ENCODE measurements around the gene MID1.
"Not testable (repeated sequence)": the region's sequence is repeated elsewhere in the genome, so short reads cannot be mapped to it uniquely, and the experiment has no call there.

MID1 gene

DNA sequence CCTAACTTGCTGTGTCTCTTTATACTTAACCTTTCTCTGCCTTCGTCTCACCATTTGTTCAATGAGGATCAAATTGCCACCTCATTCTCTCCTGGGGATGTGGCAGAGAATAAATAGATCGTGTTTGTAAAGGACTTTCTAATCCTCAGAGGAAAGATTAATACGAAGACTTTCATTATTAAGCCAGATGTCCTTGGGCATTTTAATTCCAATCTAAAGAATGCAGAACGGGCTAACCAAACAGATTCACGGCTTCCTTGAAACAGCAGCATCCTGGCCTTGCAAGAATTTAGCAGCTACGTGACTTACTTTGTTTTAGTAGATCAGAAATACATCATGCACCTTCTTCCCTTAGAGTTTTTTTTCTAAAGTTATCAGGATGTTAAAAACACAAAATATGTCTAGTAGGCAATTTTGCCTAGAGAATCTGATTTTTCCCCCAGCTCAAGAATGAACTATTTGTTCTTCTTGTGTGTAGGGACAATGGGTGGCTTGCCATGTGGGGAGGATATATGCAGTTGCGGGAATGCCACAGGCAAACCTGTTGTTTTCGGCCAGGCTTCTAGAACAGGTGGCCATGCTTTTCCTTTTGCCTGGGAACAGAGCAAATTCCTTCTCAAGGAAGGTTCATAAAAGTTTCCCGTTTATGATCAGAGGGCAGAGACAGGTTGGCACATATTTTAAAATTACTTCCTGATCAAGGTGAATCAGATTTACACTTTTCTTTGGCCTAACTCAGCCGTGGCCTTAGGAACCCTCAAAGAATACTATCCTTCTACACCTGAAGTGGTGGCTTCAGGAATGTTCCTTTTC lies 3.0 kb downstream of the MID1 start:
- peak; percentile 31 for DNase-seq (ENCODE audit: low read depth)

DNA sequence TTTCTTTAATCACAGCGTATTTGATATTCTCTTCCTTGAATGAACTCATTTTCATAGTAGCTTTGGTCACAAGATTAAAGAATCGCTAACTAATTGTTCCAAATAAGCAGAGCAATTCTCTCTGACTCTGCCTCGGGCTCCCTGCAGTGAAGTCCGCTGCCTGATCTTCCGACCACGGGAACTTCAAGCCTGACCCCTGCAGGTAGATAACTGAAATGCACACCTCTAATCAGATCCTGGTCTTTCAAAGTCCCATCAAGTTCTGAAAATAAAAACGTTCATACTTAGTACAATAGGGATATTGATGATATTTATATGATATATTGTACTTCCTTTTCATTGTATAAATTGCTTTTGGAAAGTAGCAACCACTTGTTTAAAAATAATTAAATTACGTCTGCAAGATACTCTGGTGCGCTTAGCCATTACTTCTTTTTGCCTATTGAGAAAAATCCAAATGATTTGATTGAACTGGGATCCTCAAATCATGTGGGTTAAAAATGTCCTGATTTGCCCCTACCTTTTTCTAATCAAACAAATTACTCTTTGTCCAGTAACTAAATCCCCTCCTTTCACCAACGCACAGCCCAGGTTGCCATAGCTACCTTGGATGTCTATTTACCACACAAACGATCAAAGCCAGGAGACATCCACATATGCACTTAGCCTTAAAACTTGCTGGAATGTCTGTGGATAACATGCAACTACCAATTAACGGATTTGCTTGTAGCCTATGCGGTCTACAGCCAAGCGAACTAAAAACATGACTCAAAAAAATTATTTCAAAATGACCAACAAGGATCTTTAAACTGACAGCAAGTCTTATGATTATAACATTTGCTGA lies 4.2 kb downstream of the MID1 start:
- DNase-seq (ENCODE audit: low read depth): peak; percentile 69

DNA sequence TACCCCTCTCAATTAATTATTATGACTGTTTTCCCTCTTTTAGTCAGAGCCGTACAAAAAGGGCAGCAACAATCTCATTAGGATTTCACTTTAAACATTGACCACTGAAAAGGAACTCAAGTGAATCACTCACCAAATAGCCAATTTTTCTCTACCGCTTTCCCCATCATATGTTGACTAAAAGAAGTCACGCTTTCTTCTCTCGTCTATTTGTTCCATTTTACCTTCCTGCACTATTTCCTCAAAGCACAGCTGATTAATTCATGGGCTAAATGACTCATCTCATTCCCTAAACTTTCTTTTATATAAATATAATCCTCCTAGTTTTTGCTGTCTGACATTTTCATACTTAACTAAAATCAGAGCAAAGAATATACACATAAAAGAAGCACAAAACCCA lies 8.2 kb downstream of the MID1 start:
- peak; percentile 65 for DNase-seq (ENCODE audit: low read depth)

DNA sequence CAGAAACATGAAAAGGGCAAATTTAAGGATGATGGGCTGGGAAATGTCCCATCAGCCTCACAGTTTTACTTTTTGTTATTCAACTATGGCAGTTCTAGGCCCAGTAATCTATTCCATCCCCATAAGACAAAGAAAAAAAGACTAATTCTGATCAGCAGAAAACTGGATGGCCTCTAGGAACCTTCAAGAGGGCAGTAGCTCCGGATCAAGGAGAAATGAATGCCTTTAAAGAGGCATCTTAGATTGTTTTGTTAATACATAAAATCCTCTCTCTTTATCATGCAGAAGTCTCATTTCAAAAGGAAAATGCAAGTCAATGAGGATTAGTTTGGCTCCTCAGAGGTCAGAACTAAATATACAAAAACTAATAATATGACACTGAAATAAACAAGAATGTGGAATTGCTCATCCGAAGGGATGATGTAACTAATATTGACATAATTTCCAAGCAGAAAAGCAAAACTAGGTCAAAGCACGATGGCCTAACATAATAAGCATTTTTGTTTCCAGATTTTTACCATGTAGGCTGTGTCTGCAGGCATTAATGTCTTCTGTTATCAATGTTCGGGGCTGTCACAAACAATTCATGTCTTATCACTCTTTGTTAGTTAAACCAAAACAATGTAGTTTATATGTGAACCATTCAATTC lies 8.8 kb downstream of the MID1 start:
- DNase-seq (ENCODE audit: low read depth): peak; percentile 62

DNA sequence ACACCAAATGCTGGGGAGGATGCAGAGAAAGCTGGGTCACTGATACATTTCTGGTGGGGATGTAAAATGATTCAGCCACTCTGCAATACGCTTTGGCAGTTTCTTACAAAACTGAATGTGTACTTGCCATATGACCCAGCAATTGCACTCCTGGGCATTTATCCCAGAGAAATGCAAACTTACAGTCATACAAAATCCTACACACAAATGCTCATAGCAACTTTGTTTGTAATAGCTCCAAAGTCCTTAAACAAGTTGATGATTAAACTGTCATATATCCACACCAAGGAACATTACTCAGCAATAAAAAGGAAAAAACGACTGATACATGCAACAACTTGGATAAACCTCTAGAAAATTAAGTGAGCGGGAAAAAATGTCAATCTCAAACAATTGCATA lies 12.3 kb downstream of the MID1 start:
- peak; percentile 40 for DNase-seq (ENCODE audit: low read depth)

DNA sequence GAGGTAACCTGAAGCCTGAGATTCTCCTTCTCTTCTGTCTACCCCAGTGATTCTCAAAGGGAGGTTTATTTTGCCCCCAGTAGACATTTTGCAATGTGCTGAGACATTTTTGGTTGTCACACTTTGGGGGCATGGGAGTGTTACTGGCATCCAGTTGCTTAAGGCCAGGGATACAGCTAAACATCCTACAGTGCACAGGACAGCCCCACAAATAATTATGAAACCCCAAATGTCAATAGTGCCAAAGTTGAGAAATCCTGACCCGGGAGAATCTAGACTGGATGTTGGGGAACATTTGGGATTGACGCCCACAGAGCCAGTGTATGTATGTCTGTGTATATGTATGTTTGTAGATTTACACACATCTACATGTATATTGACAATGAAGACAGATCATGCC lies 13.2 kb downstream of the MID1 start:
- no peak for DNase-seq (ENCODE audit: low read depth)

DNA sequence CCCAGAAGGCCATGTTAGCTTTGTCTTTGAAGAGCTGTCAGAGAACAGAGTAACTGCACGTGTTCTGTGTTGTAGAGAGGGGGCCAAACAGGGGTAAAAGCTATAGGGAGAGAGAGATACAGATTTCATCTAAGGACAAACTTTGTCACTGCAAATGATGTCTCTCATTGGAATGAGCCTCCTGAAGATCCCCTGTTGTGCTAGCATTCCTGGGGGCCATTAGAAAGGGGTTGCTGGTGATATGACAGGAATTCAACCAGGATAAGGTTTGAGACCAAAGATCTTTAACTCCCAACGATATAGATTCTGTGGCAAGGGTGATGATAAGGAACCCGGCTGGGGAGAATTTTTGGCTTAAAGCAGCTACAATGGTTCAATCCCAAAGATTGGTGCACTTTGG lies 16.8 kb downstream of the MID1 start:
- DNase-seq (ENCODE audit: low read depth): no peak

DNA sequence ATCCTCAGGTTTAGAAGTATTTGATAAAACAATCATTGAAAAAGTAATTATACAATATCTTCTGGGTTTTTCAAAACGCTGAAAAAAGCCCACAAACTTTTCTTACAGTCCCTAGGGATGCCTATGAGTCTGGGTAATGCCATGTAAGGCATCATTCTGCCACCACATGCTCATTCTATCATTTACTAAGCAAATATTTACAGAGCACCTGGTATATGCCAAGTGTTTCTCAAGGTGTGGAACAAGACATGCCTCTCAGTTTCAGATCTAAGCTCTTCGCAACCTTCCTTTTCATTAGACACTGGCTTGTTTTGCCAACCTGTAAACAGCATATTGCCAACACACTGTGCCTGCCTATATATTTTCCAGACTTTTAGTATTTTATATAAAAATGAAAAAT lies 17.7 kb downstream of the MID1 start:
- DNase-seq (ENCODE audit: low read depth): no peak

DNA sequence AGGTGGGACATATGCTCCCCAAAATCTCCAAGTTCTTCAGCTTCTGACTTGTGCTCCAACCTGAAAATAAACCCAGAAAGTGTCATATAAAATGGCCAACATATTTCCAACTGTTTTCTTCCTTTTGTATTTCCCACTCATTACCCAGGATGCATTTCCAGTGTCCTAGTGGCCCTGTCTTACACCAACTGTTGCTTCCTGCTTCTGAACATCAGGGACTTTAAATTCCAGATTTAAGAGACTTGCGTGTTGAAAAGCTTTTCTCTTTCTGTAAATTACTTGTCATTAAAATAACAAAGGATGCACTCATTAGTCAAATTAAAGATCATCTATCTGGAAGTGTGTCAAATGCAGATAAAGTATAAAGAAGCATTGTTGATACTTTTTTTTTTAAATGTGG lies 19.9 kb downstream of the MID1 start:
- no peak for DNase-seq (ENCODE audit: low read depth)

DNA sequence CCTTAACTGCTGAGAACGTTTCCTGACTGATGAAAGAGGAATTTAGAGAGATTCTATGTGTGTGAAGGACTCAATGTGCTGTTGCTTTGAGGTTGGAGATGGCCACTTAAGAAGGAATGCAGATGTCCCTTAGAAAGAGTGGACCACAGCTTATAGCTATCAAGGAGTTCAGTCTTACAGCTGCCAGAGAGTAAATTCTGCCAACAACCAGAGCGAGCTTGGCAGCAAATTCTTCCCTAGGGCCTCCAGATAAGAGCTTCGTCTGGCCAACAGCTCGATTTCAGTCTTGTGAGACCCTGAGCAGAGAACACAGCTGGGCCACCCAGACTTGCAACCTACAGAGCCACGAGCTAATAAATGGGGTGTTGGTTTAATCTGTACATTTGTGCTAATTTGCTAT lies 21.8 kb downstream of the MID1 start:
- no peak for DNase-seq (ENCODE audit: low read depth)

DNA sequence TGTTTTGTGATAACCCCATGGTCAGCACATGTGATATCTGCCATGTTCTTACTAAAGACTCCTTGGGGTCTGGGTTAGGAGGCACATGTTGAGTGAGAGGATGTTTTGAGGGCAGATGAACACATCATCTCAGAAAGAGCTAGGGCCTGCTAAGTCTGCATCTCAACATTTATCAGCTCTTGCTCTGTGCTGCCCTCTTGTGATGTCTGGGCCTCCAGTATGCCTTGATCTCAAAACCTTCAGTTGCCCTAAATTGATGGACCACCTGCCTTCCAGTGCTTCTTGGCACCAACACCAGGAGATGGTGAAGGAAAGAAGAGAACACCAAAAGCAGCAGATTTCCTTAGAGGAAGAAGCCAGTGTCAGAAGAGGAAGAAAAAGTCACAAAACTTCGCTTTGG lies 22.5 kb downstream of the MID1 start:
- DNase-seq (ENCODE audit: low read depth): peak; percentile 50

DNA sequence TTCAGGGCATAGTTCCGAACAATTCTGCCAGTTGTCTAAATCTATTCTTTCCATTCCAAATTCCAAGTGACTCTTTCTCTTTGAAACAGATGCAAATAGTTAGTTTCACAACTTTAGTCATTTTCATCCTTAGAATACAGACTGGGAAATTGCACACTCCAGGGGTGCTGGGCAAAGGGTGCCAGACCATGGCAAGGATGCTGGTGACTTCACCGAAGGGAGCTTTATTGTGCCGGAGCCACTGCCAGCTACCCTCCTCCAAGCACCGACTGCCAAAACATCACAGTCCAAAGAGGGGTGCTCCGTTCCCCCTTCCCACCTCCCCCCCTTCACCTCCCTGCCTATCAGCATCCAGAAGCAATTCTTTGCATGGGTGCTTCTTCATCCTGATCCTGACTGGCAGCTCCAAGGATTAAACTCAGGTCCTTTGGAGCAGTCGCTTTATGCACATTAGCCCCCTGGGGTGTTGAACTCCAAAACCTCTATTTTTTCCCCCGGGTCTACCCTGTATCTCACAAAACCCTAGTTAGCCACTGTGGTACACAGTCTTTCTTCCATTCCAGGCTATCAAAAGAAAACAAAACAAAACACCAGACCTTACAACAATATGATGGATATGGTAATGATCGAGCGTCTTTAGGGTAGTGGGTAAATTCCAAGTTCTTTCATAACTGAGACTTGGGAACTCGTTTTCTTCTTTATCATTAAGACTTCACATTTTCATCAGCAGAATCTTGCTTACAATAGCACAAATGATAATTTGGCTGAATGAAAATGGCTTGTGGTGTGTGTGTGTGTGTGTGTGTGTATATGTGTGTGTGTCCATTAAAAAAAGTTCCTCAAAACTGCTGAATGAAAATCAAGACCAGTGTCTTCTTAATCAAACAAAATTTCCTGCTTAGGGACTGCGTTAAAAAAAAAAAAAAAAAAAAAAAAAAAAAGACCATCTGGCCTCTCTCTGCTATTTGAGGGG lies 28.7 kb downstream of the MID1 start:
- DNase-seq (ENCODE audit: low read depth): no peak

DNA sequence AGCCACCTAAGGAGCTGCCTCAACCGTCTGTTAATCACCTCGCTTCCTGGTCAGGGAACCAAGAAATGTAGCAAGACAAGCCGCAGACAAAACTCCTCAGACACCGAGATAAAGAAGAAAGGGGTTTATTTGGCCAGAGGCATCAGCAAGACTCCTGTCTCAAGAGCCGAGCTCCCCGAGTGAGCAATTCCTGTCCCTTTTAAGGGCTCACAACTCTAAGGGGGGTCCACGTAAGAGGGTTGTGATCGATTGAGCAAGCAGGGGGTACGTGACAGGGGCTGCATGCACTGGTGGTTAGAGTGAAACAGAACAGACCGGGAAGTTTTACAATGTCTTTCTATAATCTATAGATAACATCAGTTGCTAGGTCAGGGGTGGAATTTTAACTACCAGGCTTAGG lies 30.6 kb downstream of the MID1 start:
- peak; percentile 77 for DNase-seq (ENCODE audit: low read depth)

DNA sequence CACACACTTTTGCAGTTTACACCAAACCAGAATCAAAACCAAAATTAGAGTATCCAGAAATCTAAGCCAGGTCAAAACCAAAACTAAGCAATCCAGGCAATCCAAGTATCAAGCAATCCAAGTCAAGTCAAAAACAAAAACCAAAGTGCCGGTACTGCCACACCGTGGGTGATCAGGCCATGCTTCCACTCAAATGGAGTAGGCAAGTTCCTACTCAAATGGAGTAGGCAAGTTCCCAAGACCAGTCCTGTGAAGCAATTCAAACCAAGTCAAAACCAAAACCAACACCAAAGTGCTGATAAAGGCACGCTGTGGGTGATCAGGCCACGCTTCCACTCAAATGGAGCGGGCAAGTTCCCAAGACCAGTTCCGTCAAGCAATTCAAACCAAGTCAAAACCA lies 31.3 kb downstream of the MID1 start:
- DNase-seq (ENCODE audit: low read depth): no peak

DNA sequence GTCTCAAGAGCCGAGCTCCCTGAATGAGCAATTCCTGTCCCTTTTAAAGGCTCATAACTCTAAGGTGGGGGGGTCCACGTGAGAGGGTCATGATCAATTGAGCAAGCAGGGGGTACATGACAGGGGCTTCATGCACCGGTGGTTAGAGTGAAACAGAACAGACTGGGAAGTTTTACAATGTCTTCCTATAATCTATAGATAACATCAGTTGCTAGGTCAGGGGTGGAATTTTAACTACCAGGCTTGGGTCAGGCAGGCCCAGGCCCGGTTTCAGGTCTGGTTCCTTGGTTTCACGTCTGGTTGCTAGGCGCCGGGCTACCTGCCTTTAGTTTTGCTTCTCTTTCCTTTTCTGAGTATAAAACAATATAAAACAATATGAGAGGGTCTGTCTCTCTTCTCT lies 35.5 kb downstream of the MID1 start:
- not testable (repeated sequence) for DNase-seq (ENCODE audit: low read depth)

DNA sequence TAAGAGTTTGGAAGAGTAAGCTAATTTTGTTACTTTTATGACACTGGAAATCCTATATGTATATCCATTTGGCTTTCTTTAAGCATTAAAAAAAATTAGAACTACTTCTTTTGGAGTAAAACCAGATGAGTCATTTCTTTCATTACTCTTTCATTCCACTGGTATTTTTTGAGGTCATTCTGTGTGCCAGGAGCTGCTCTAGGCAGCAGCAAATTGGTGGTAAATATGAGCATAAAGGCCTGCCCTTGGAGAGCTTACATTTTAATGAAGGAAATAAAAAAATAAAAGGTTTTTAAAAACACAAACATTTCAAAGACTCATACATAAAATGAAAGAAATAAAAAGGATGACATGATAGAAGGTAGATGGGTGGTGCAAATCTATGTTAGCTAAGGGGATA lies 37.4 kb downstream of the MID1 start:
- peak; percentile 60 for DNase-seq (ENCODE audit: low read depth)

DNA sequence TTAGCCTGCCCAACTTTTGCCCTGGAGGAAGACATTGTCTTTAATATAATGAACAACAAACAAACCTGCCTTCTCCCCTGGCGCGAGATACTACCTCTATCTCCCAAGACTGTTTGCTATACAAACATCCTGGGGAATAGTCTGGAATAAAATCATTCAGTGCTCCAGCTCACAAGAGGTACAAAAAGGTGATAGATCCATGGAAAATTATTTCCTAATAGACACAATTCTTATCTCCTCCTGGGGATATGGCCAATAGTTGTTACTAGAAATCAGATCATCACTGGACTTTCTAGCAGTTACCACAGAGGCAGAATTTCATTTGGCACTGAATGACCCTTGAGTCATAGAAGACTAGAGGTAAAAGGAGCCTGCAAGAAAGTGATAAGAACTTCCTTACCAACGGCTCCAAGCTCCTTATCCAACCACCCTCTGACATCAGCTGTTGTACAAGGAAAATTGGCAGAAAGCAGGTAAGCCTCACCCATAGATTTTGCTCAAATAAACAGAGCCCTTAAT lies 38.1 kb downstream of the MID1 start:
- peak; percentile 65 for DNase-seq (ENCODE audit: low read depth)

DNA sequence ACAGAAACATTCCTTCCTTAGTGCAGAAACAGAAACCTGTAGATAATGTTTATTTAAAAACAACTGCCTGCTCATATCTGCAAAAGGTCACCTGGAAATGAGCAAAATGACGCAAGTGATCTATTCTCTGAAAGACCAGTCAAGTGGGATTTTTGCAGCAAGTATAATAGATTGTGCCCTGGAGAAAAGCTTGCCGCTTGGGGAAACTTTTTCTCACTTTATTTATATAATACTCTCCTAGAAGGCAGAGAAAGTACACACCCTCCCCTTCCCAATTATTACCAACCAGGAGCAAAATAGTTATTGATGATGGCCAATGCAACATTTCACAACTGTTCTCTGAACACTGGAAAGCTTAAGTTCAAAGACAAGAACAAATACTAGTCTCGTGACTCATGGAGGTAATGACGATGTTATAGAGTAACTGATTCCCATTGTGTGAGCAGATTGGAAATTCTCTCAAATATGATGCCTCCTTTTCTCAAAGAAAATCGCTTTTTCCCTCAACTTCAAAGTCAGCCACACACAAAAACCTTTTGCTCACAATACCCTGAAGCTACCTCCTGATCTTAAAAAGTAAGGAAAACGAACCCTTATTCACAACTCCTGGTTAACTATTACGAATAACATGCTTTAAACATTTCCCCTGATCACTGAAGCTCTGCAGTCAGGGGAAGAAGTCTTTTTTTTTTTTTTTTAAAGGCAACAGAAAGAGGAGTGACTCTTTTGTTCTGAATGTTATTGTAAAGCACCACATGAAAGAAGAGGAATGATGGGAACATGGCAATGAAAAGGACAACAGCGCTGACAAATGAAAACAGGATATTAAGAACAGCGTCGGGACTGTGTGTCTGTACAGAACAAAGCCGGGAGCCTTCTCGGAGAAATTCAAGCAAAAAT lies 41.0 kb downstream of the MID1 start:
- peak; percentile 55 for DNase-seq (ENCODE audit: low read depth)

DNA sequence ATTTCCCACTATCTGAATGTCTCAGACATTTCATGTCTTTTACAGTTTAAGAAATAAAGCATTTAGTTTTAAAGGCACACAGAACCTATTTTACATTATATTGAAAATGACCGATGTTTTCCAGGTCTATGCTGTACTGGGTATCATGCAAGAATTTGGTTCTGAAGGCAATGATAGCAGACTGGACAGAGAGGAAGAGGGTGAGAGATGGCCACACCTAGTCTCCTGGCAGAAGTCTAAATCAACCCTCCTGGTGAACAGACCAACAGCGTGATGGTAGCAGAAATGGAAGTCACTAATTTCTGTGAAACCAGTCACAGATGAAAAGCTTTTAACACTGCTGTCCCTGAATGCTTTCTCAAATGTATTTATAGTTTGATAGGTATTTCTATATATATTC lies 41.9 kb downstream of the MID1 start:
- DNase-seq (ENCODE audit: low read depth): no peak

DNA sequence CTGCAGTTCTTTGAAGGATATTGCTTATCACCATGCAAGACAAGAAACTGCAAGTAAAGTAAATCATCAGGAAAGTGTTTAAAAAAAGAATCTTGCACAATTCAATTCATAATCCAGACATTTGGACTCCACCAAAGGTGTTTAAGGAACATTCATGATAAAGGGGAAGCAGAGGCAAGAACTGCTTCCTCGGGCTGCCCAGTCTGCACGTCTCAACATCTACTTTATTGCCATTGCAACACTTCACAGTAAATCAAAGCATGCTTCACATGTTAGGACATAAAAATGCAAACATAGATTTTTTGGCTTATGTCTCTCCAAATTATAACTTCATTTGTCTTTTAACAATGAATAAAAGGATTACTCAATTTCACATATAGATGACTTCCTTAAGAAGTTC lies 42.5 kb downstream of the MID1 start:
- DNase-seq (ENCODE audit: low read depth): peak; percentile 58
